CD14-positive monocyte (primary cell): ENCODE results near the gene C7orf25. TPM values are rescaled to one million over a fixed set of nuclear protein-coding genes. Genes with fewer than 3 reads are reported as not detected.

ENCODE experiments used
- DNase-seq, 3 donors: peaks; one replicate each; pipeline ENCODE4 v3.0.0-alpha.2; 2011 to 2022
- H2AFZ ChIP-seq: 2 replicates; pipeline ENCODE4 v1.6.0; 2012; ENCODE audit warnings: mild to moderate bottlenecking, low read depth, low read length, inconsistent platforms; ENCODE audit not compliant: insufficient read depth, poor library complexity, severe bottlenecking
- H3K27ac ChIP-seq, 2 donors: 1 replicate in 1 of 2; 2 replicates in 1 of 2; pipeline ENCODE4 v1.5.1; 2012 to 2013; ENCODE audit warnings: low read length in 2 of 2, control low read depth in 1 of 2, inconsistent platforms in 1 of 2, low read depth in 1 of 2, mild to moderate bottlenecking in 1 of 2
- H3K27me3 ChIP-seq, 2 donors: one replicate each; pipeline versions ENCODE4 v1.6.0 to v1.6.1; 2011 to 2013; ENCODE audit warnings: low read length in 2 of 2; ENCODE audit not compliant: control insufficient read depth in 2 of 2, insufficient read depth in 2 of 2
- H3K36me3 ChIP-seq, 2 donors: replicated peaks in 1 of 2; 1 replicate in 1 of 2; 2 replicates in 1 of 2; pipeline versions ENCODE4 v1.5.1 to v1.6.1; 2012 to 2013; ENCODE audit warnings: low read length in 2 of 2, control low read depth in 1 of 2, inconsistent platforms in 1 of 2, mild to moderate bottlenecking in 1 of 2; ENCODE audit not compliant: insufficient read depth in 2 of 2, control insufficient read depth in 1 of 2
- H3K4me1 ChIP-seq, 2 donors: 1 replicate in 1 of 2; 2 replicates in 1 of 2; pipeline versions ENCODE4 v1.5.1 to v1.6.1; 2012 to 2013; ENCODE audit warnings: low read length in 2 of 2, control low read depth in 1 of 2, inconsistent platforms in 1 of 2, mild to moderate bottlenecking in 1 of 2, moderate library complexity in 1 of 2; ENCODE audit not compliant: insufficient read depth in 2 of 2, control insufficient read depth in 1 of 2
- H3K4me2 ChIP-seq: replicated peaks from 2 replicates; pipeline ENCODE3; 2012; ENCODE audit warnings: low read length, moderate library complexity, mild to moderate bottlenecking; ENCODE audit not compliant: poor library complexity, severe bottlenecking; ENCODE audit errors: extremely low read depth
- H3K4me3 ChIP-seq, 3 experiments: fragments of 200-600 bp in 1 of 3; sonication (generic) in 1 of 3; replicated peaks in 1 of 3; 1 replicate in 2 of 3; 2 replicates in 1 of 3; pipeline ENCODE4 v1.5.1; 2011 to 2013; ENCODE audit warnings: low read length in 3 of 3, mild to moderate bottlenecking in 3 of 3, control low read depth in 2 of 3, low read depth in 2 of 3, inconsistent platforms in 1 of 3, moderate library complexity in 1 of 3
- H3K79me2 ChIP-seq: 2 replicates; pipeline ENCODE4 v1.6.0; 2012; ENCODE audit warnings: mild to moderate bottlenecking, control low read depth, inconsistent platforms, low read length, moderate library complexity; ENCODE audit not compliant: insufficient read depth
- H3K9ac ChIP-seq: 2 replicates; pipeline ENCODE4 v1.6.0; 2017; ENCODE audit warnings: low read length, mild to moderate bottlenecking; ENCODE audit not compliant: insufficient read depth, poor library complexity, severe bottlenecking
- H3K9me3 ChIP-seq, 2 donors: replicated peaks in 1 of 2; 1 replicate in 1 of 2; 2 replicates in 1 of 2; pipeline versions ENCODE4 v1.5.1 to v1.6.1; 2012 to 2013; ENCODE audit warnings: low read length in 2 of 2, control low read depth in 1 of 2; ENCODE audit not compliant: control insufficient read depth in 1 of 2, insufficient read depth in 1 of 2
- H4K20me1 ChIP-seq: 2 replicates; pipeline ENCODE4 v1.6.0; 2012; ENCODE audit warnings: mild to moderate bottlenecking, low read length, control low read depth, moderate library complexity; ENCODE audit not compliant: insufficient read depth
- H3K27ac Mint-ChIP-seq, 7 donors: one replicate each; pipeline ENCODE4 v1.8.0; 2020; ENCODE audit warnings: mild to moderate bottlenecking in 7 of 7, mixed read lengths in 7 of 7, moderate library complexity in 6 of 7, inconsistent platforms in 2 of 7
- H3K27me3 Mint-ChIP-seq, 3 donors: one replicate each; pipeline ENCODE4 v1.8.0; 2021 to 2022; ENCODE audit warnings: low read depth in 3 of 3, mild to moderate bottlenecking in 3 of 3, mixed read lengths in 3 of 3, moderate library complexity in 3 of 3, inconsistent platforms in 1 of 3
- H3K36me3 Mint-ChIP-seq, 2 donors: one replicate each; pipeline ENCODE4 v1.8.0; 2020; ENCODE audit warnings: mixed read lengths in 2 of 2, inconsistent platforms in 1 of 2, mild to moderate bottlenecking in 1 of 2
- H3K4me1 Mint-ChIP-seq: one replicate; pipeline ENCODE4 v1.8.0; 2020; ENCODE audit warnings: mild to moderate bottlenecking, mixed read lengths
- H3K4me3 Mint-ChIP-seq, 2 donors: one replicate each; pipeline ENCODE4 v1.8.0; 2020; ENCODE audit warnings: mild to moderate bottlenecking in 2 of 2, mixed read lengths in 2 of 2, moderate library complexity in 1 of 2
- H3K9me3 Mint-ChIP-seq, 7 donors: one replicate each; pipeline ENCODE4 v1.8.0; 2020 to 2022; ENCODE audit warnings: mixed read lengths in 7 of 7, mild to moderate bottlenecking in 6 of 7, moderate library complexity in 6 of 7, inconsistent platforms in 2 of 7
- WGBS: methylation state at CpG from one replicate; pipeline ENCODE4 v1.1.5; 2013; ENCODE audit warnings: missing lambda C conversion rate; ENCODE audit not compliant: insufficient coverage; 5-methylcytosine and 5-hydroxymethylcytosine counted together
- intact Hi-C, 2 donors: fragments of 100-400 bp; cut with micrococcal nuclease; formaldehyde crosslinking; loops; one replicate each; pipeline versions ENCODE4 v1.15.0 to v1.15.1; 2023
- polyA plus RNA-seq, 3 donors: library from polyadenylated mRNA; depleted of rRNA in 1 of 3; unstranded in 2 of 3; stranded (reverse) in 1 of 3; fragments of 300-500 nt in 2 of 3; fragments of >200 nt in 1 of 3; fragmentation: Illumina TruSeq in 2 of 3; gene quantifications; 1 replicate in 2 of 3; 2 replicates in 1 of 3; pipeline ENCODE4 v1.2.3, GENCODE V29; 2012 to 2021
- TF ChIP-seq, protein P1 (sequence below): fragments of 200-600 bp; IDR thresholded peaks from one replicate; pipeline ENCODE4 v1.8.0; 2022; ENCODE audit warnings: antibody characterized with exemption, mild to moderate bottlenecking

C7orf25 gene
- polyA plus RNA-seq, 3 donors = 0.96 to 2.6 (median 2.5) TPM

DNA sequence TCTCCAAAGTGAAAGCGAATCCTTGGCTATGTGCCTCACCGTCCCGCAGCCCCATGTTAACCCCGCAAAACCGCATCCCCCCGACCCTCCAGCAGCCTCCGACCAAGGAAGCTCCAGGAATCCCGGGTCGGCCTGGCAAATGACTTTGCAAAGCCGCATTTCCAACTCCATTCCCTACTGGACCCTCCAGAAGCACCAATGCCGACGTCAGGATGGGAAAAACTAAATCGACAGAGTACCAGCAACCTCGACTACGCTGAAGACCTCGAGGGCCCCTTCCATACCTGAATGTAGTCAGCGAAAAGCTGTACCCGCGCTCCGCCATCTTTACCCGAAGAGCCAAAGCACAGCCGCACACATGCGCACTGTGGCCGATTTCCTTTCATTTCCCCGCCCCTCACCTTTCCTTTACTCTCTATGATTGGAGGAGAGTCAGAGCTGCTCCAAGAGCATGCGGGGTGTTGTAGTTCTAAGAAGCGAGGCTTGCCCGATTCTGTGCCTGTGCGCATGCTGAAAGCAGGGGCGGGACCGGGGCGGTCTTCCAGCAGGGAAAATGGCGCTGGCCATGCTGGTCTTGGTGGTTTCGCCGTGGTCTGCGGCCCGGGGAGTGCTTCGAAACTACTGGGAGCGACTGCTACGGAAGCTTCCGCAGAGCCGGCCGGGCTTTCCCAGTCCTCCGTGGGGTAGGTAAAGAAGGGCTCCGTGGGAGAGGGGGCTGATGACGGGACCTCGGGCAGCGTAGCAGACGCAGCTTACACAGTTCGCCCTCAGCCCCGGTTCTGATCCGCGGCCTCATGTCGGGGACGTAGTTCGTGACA is 20.2 kb upstream of the C7orf25 start, which contains the start of the genes MRPL32 and PSMA2:
TSS of gene MRPL32 (plus strand) at position 543 of the 818 bp plus-strand sequence. CDS start at position 554, 11 bp downstream.
TSS of gene PSMA2 (minus strand) at position 341 of the 818 bp plus-strand sequence. CDS start at position 325, 16 bp downstream.
- Histone ChIP-seq H3K4me2 (peak within 1 kb of the TSS; percentile 92), H3K9me3 (no peaks in the 10 kb centered on the region), H4K20me1 (peaks cover 29% of the 10 kb centered on the region), H3K79me2 (peaks cover 73% of the 10 kb centered on the region), H3K27me3 (no peaks in the 10 kb centered on the region), H2AFZ (peak within 1 kb of the TSS; percentile 88), H3K36me3 (peaks cover 20 to 21% of the 10 kb centered on the region in 2 donors), H3K9ac (peak within 1 kb of the TSS; percentile 91), H3K4me1 (peaks cover 26 to 42% of the 10 kb centered on the region in 2 donors), H3K4me3 (peak within 1 kb of the TSS; percentile 90 to 100 (median 98)), H3K27ac (peak within 1 kb of the TSS; percentile 79 to 94)
- peaks cover 51% of the 10 kb centered on the region for H3K4me1 Mint-ChIP-seq
- WGBS = 0% methylated on average over 41 of the region's 56 CpGs
- intact Hi-C loops = loop anchor here (2.0 kb wide), 2 partner anchors 19 to 21 kb away; partner anchors contain the start of gene C7orf25 (in 1 of the 2)
- peak within 1 kb of the TSS; percentile 92 to 99 (median 97) for H3K27ac Mint-ChIP-seq
- TF ChIP-seq, protein P1, sequence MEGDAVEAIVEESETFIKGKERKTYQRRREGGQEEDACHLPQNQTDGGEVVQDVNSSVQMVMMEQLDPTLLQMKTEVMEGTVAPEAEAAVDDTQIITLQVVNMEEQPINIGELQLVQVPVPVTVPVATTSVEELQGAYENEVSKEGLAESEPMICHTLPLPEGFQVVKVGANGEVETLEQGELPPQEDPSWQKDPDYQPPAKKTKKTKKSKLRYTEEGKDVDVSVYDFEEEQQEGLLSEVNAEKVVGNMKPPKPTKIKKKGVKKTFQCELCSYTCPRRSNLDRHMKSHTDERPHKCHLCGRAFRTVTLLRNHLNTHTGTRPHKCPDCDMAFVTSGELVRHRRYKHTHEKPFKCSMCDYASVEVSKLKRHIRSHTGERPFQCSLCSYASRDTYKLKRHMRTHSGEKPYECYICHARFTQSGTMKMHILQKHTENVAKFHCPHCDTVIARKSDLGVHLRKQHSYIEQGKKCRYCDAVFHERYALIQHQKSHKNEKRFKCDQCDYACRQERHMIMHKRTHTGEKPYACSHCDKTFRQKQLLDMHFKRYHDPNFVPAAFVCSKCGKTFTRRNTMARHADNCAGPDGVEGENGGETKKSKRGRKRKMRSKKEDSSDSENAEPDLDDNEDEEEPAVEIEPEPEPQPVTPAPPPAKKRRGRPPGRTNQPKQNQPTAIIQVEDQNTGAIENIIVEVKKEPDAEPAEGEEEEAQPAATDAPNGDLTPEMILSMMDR = no peak
- H3K27me3 Mint-ChIP-seq = no peaks in the 10 kb centered on the region
- DNase-seq = peak; percentile 94 to 98 (median 95)
- H3K4me3 Mint-ChIP-seq = peak within 1 kb of the TSS; percentile 99 to 100
- H3K9me3 Mint-ChIP-seq = peaks cover 0 to 3% (median 0%) of the 10 kb centered on the region in 7 donors
- H3K36me3 Mint-ChIP-seq = peaks cover 17 to 19% of the 10 kb centered on the region in 2 donors

DNA sequence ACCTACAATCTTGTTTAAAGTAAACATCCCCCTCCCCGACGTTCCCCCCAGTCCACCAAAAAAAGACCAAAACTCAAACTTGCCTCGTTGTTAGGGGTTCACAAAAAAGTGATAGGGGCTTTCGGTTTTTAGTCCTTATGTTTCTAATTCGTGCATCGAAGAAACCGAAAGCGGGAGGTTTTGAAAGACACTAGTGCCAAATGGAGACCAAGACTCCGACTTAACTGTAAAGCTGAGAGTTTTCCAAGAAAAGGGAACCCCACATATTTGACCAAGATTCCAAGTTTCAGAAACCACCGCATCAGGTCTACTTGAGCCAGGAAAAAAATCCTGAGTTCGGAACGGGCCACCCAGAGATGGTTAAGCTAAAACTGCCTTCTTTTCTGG is 19.6 kb upstream of the C7orf25 start:
- Mint-ChIP-seq H3K4me1 (peaks cover 57% of the 10 kb centered on the region), H3K4me3 (peak overlapping the region; percentile 99 to 100), H3K27ac (peak overlapping the region; percentile 92 to 99 (median 97)), H3K9me3 (peaks cover 0 to 3% (median 0%) of the 10 kb centered on the region in 7 donors), H3K36me3 (peaks cover 16 to 17% of the 10 kb centered on the region in 2 donors), H3K27me3 (no peaks in the 10 kb centered on the region)
- TF ChIP-seq, protein P1 = no peak
- WGBS = 1% methylated on average over 9 of the region's 12 CpGs
- H3K9ac ChIP-seq = peak overlapping the region; percentile 91
- H3K4me3 ChIP-seq = peak overlapping the region; percentile 90 to 100 (median 98)
- H3K79me2 ChIP-seq = peaks cover 74% of the 10 kb centered on the region
- no peaks in the 10 kb centered on the region for H3K27me3 ChIP-seq
- H3K4me1 ChIP-seq = peaks cover 27 to 46% of the 10 kb centered on the region in 2 donors
- peak in 1 of 3 donors; percentile 10 for DNase-seq
- intact Hi-C loops = no loop called here
- H3K9me3 ChIP-seq = no peaks in the 10 kb centered on the region
- H3K36me3 ChIP-seq = peaks cover 18 to 20% of the 10 kb centered on the region in 2 donors
- H4K20me1 ChIP-seq = peaks cover 29% of the 10 kb centered on the region
- peak overlapping the region; percentile 88 for H2AFZ ChIP-seq
- H3K27ac ChIP-seq = peak overlapping the region; percentile 79 to 94
- H3K4me2 ChIP-seq = peak overlapping the region; percentile 92
